Mesendoderm (in vitro differentiated cells): ENCODE measurements around the gene TNS3.

Experiments
- DNase-seq: peaks from one replicate; pipeline ENCODE4 v3.0.0; 2013
- H2AK5ac ChIP-seq: 2 replicates; pipeline ENCODE4 v1.6.1; 2013; ENCODE audit warnings: low read length, inconsistent platforms
- H2BK120ac ChIP-seq: 2 replicates; pipeline ENCODE4 v1.6.1; 2013; ENCODE audit warnings: low read depth, mild to moderate bottlenecking, low read length, moderate library complexity, mixed read lengths
- H2BK15ac ChIP-seq: replicated peaks from 2 replicates; pipeline ENCODE4 v1.6.1; 2013; ENCODE audit warnings: low read depth, mild to moderate bottlenecking, moderate library complexity
- H2BK5ac ChIP-seq: 2 replicates; pipeline ENCODE4 v1.6.1; 2013; ENCODE audit warnings: low read length, inconsistent platforms
- H3K18ac ChIP-seq: 2 replicates; pipeline ENCODE4 v1.6.1; 2013; ENCODE audit warnings: mild to moderate bottlenecking, low read length, mixed read lengths
- H3K23ac ChIP-seq: one replicate; pipeline ENCODE4 v1.6.1; 2013; ENCODE audit warnings: low read length
- H3K27ac ChIP-seq: 2 replicates; pipeline ENCODE4 v1.5.1; 2013; ENCODE audit warnings: low read depth, mild to moderate bottlenecking, inconsistent platforms, low read length, moderate library complexity
- H3K27me3 ChIP-seq: 2 replicates; pipeline ENCODE4 v1.6.1; 2013; ENCODE audit warnings: low read length, control low read depth, mild to moderate bottlenecking, inconsistent platforms; ENCODE audit not compliant: insufficient read depth, poor library complexity
- H3K36me3 ChIP-seq: 2 replicates; pipeline ENCODE4 v1.6.1; 2013; ENCODE audit warnings: low read length, inconsistent platforms; ENCODE audit not compliant: control insufficient read depth, insufficient read depth
- H3K4ac ChIP-seq: one replicate; pipeline ENCODE4 v1.6.1; 2013; ENCODE audit warnings: low read depth, mild to moderate bottlenecking, low read length, moderate library complexity
- H3K4me1 ChIP-seq: 2 replicates; pipeline ENCODE4 v1.6.1; 2013; ENCODE audit warnings: low read depth, low read length, inconsistent platforms; ENCODE audit not compliant: control insufficient read depth
- H3K4me2 ChIP-seq: 2 replicates; pipeline ENCODE4 v1.6.1; 2013; ENCODE audit warnings: low read length
- H3K4me3 ChIP-seq: 2 replicates; pipeline ENCODE4 v1.5.1; 2013; ENCODE audit warnings: mild to moderate bottlenecking, low read length
- H3K56ac ChIP-seq: one replicate; pipeline ENCODE4 v1.6.1; 2013; ENCODE audit warnings: low read length
- H3K79me1 ChIP-seq: 2 replicates; pipeline ENCODE4 v1.6.1; 2013; ENCODE audit warnings: low read length, inconsistent platforms
- H3K79me2 ChIP-seq: 2 replicates; pipeline ENCODE4 v1.6.1; 2013; ENCODE audit warnings: mild to moderate bottlenecking, low read length; ENCODE audit not compliant: control insufficient read depth, insufficient read depth
- H3K9ac ChIP-seq: 2 replicates; pipeline ENCODE4 v1.6.1; 2013; ENCODE audit warnings: low read length, inconsistent platforms
- H4K5ac ChIP-seq: one replicate; pipeline ENCODE4 v1.6.1; 2013; ENCODE audit warnings: low read length
- H4K8ac ChIP-seq: one replicate; pipeline ENCODE4 v1.6.1; 2013; ENCODE audit warnings: low read depth, mild to moderate bottlenecking, control low read depth, low read length, moderate library complexity
- WGBS: extraction: QIAGEN DNeasy Blood & Tissue Kit; methylation state at CpG from one replicate; pipeline ENCODE4 v1.1.7; 2013; ENCODE audit warnings: low lambda C conversion rate, missing lambda C conversion rate; ENCODE audit not compliant: insufficient coverage; ENCODE audit errors: extremely low coverage; 5-methylcytosine and 5-hydroxymethylcytosine counted together

TNS3 gene

DNA sequence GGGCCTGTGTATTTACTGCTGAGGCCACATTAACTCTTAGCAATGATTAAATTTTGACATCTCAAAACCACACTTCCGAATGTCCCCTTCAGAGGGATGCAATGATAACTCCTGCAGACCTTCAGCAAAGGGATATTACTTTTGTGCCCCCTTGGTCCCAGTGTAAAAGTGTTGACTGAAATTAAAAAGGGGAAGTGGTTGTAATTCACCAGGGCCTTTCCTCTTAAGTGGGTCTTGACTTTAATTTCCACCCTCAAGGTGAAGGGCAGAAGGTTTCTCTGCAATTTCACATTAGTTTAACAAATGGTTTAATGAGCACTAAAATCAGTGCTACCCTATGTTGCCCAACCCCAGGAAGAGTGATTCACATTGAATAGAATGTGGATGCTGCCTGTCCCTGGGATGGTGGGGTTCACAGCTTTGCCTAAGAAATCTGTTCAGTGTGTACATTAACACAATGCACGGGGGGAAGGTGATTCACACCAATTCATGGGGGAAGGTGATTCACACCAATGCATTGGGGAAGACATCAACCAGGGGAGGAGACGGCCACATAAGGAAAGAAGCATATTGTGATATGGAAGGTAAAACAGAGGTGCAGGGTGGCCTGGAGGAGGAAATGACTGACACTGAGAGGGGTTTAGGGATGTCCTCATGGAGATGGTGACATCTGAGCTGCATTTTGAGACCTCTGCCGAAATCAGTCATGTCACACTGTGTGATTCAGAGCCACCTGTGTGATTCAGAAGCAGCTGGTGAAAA, 19.4 kb upstream of the TNS3 start:
- Histone ChIP-seq H2AK5ac (no peak overlapping the region), H3K27ac (no peak overlapping the region), H3K18ac (no peak overlapping the region), H2BK120ac (no peak overlapping the region), H3K79me2 (no peaks in the 10 kb centered on the region), H3K4me1 (no peaks in the 10 kb centered on the region), H2BK5ac (no peak overlapping the region), H3K4ac (no peak overlapping the region), H4K8ac (no peak overlapping the region), H3K36me3 (no peaks in the 10 kb centered on the region), H3K4me2 (no peak overlapping the region), H3K27me3 (no peaks in the 10 kb centered on the region), H2BK15ac (no peak overlapping the region), H3K9ac (no peak overlapping the region), H4K5ac (no peak overlapping the region), H3K23ac (no peak overlapping the region), H3K56ac (no peak overlapping the region), H3K4me3 (no peak overlapping the region), H3K79me1 (no peaks in the 10 kb centered on the region)
- DNase-seq, result no peak
- no CpG with 5 or more reads among the region's 4 CpGs for WGBS

GRCh38 chr7:47600199-47601118, 18.5 kb upstream of the TNS3 start:
- no peak overlapping the region for H2BK15ac ChIP-seq
- no peak for DNase-seq
- H3K4me2 ChIP-seq, result no peak overlapping the region
- H3K56ac ChIP-seq, result no peak overlapping the region
- no peaks in the 10 kb centered on the region for H3K79me1 ChIP-seq
- no peak overlapping the region for H2BK120ac ChIP-seq
- no peaks in the 10 kb centered on the region for H3K27me3 ChIP-seq
- no peak overlapping the region for H2BK5ac ChIP-seq
- peak overlapping the region; percentile 80 for H3K23ac ChIP-seq
- H3K4ac ChIP-seq, result no peak overlapping the region
- H3K9ac ChIP-seq, result no peak overlapping the region
- whole genome bisulfite sequencing, result no CpG with 5 or more reads among the region's 15 CpGs
- no peak overlapping the region for H4K8ac ChIP-seq
- no peak overlapping the region for H3K18ac ChIP-seq
- no peak overlapping the region for H4K5ac ChIP-seq
- no peak overlapping the region for H3K27ac ChIP-seq
- H3K36me3 ChIP-seq, result no peaks in the 10 kb centered on the region
- H2AK5ac ChIP-seq, result no peak overlapping the region
- no peak overlapping the region for H3K4me3 ChIP-seq
- H3K79me2 ChIP-seq, result no peaks in the 10 kb centered on the region
- no peaks in the 10 kb centered on the region for H3K4me1 ChIP-seq

- Histone ChIP-seq H3K4ac (no peak overlapping the region), H4K5ac (no peak overlapping the region), H2BK5ac (no peak overlapping the region), H3K23ac (no peak overlapping the region), H2BK120ac (no peak overlapping the region), H3K56ac (no peak overlapping the region), H3K27ac (no peak overlapping the region), H3K4me3 (peak overlapping the region; percentile 25), H2AK5ac (no peak overlapping the region), H3K4me1 (no peaks in the 10 kb centered on the region), H3K79me2 (no peaks in the 10 kb centered on the region), H3K36me3 (no peaks in the 10 kb centered on the region), H3K18ac (no peak overlapping the region), H3K4me2 (no peak overlapping the region), H3K79me1 (no peaks in the 10 kb centered on the region), H2BK15ac (no peak overlapping the region), H3K9ac (no peak overlapping the region), H3K27me3 (no peaks in the 10 kb centered on the region), H4K8ac (no peak overlapping the region)
- no CpG with 5 or more reads among the region's 5 CpGs for WGBS
- no peak for DNase-seq
Measured at GRCh38 chr7:47597379-47597778, 15.5 kb upstream of the TNS3 start.

GRCh38 chr7:47596502-47597202, 14.7 kb upstream of the TNS3 start:
- H2AK5ac ChIP-seq, result no peak overlapping the region
- no CpG with 5 or more reads among the region's 12 CpGs for WGBS
- DNase-seq, result peak; percentile 49
- H4K5ac ChIP-seq, result no peak overlapping the region
- no peak overlapping the region for H3K9ac ChIP-seq
- H2BK120ac ChIP-seq, result no peak overlapping the region
- no peaks in the 10 kb centered on the region for H3K36me3 ChIP-seq
- H3K27me3 ChIP-seq, result no peaks in the 10 kb centered on the region
- no peak overlapping the region for H3K18ac ChIP-seq
- H3K23ac ChIP-seq, result no peak overlapping the region
- no peak overlapping the region for H2BK5ac ChIP-seq
- no peak overlapping the region for H3K4me3 ChIP-seq
- H3K79me1 ChIP-seq, result no peaks in the 10 kb centered on the region
- H3K56ac ChIP-seq, result no peak overlapping the region
- H3K4ac ChIP-seq, result no peak overlapping the region
- no peak overlapping the region for H4K8ac ChIP-seq
- no peaks in the 10 kb centered on the region for H3K4me1 ChIP-seq
- H3K27ac ChIP-seq, result no peak overlapping the region
- H3K79me2 ChIP-seq, result no peaks in the 10 kb centered on the region
- no peak overlapping the region for H2BK15ac ChIP-seq
- no peak overlapping the region for H3K4me2 ChIP-seq

DNA sequence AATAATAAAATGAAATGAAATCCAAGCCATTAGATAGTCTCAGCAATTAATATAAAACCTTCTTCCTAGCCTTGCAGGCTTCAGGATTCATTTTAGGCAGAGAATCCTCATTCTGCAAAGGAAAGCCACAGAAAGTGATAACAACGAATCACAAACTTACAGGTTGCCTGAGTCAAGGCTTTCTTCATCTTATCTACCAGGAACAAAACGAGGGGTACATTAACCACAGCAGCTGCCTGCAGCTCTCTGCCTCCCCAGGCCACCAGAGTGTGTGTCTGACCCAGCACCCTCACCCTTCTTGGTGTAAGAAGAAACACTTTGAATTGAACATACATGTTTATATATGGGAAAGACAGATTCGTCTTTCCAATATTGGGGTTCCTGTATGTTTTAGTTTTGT, 12.5 kb upstream of the TNS3 start:
- Histone ChIP-seq H3K27me3 (no peaks in the 10 kb centered on the region), H3K9ac (no peak overlapping the region), H2BK120ac (no peak overlapping the region), H3K4ac (no peak overlapping the region), H3K79me1 (no peaks in the 10 kb centered on the region), H3K18ac (no peak overlapping the region), H4K5ac (no peak overlapping the region), H3K4me1 (no peaks in the 10 kb centered on the region), H3K27ac (no peak overlapping the region), H3K36me3 (no peaks in the 10 kb centered on the region), H4K8ac (no peak overlapping the region), H3K79me2 (no peaks in the 10 kb centered on the region), H3K23ac (no peak overlapping the region), H3K4me2 (no peak overlapping the region), H3K56ac (no peak overlapping the region), H2AK5ac (no peak overlapping the region), H2BK15ac (no peak overlapping the region), H3K4me3 (no peak overlapping the region), H2BK5ac (no peak overlapping the region)
- no peak for DNase-seq
- WGBS, result no CpG with 5 or more reads among the region's 3 CpGs
